ENCODE results near the gene ALAS1. TPM values are rescaled to one million over a fixed set of nuclear protein-coding genes. Genes with fewer than 3 reads are reported as not detected.

Gene ALAS1
- total RNA-seq, 1 donor from 2014 or later, result 38.3 TPM

- H3K4me3 Mint-ChIP-seq (ENCODE audit: unreplicated experiment), result peak overlapping the region; percentile 84
- H3K9me3 Mint-ChIP-seq (ENCODE audit: low read depth), result peaks cover under 1% of the 10 kb centered on the region
- H3K4me1 Mint-ChIP-seq (ENCODE audit: low read depth), result peaks cover 48% of the 10 kb centered on the region
- H3K27ac Mint-ChIP-seq (ENCODE audit: unreplicated experiment), result peak overlapping the region; percentile 93
- H3K27me3 Mint-ChIP-seq (ENCODE audit: low read depth), result no peaks in the 10 kb centered on the region
- peaks cover 8% of the 10 kb centered on the region for H3K36me3 Mint-ChIP-seq (ENCODE audit: low read depth)
- DNase-seq (ENCODE audit: low spot score), result no peak
- no peak for TF ChIP-seq CTCF (IDR thresholded peaks at IDR 0.05)
Measured at GRCh38 chr3:52238193-52238760, 40.3 kb downstream of the ALAS1 start.

- no peaks in the 10 kb centered on the region for H3K27me3 Mint-ChIP-seq (ENCODE audit: low read depth)
- peaks cover 53% of the 10 kb centered on the region for H3K4me1 Mint-ChIP-seq (ENCODE audit: low read depth)
- peak within 1 kb of the TSS; percentile 84 for H3K4me3 Mint-ChIP-seq (ENCODE audit: unreplicated experiment)
- peaks cover 3% of the 10 kb centered on the region for H3K36me3 Mint-ChIP-seq (ENCODE audit: low read depth)
- H3K9me3 Mint-ChIP-seq (ENCODE audit: low read depth), result peaks cover 3% of the 10 kb centered on the region
- peak; percentile 92 for DNase-seq (ENCODE audit: low spot score)
- peak; percentile 74 for TF ChIP-seq CTCF (IDR thresholded peaks at IDR 0.05)
- H3K27ac Mint-ChIP-seq (ENCODE audit: unreplicated experiment), result peak within 1 kb of the TSS; percentile 94
Measured at GRCh38 chr3:52238761-52239701, 41.1 kb downstream of the ALAS1 start, which contains the start of gene TWF2. TWF2 (minus strand) TSS chr3:52239158; CDS start chr3:52239016, 142 bp downstream.

GRCh38 chr3:52240059-52240885 is 42.3 kb downstream of the ALAS1 start:
- Mint-ChIP-seq H3K4me1 (ENCODE audit: low read depth) (peaks cover 65% of the 10 kb centered on the region), H3K4me3 (ENCODE audit: unreplicated experiment) (peak overlapping the region; percentile 84)
- peak; percentile 29 for DNase-seq (ENCODE audit: low spot score)

GRCh38 chr3:52240886-52241370 is 43.0 kb downstream of the ALAS1 start:
- no peak for DNase-seq (ENCODE audit: low spot score)
- Mint-ChIP-seq H3K4me3 (ENCODE audit: unreplicated experiment) (no peak overlapping the region), H3K9me3 (ENCODE audit: low read depth) (peaks cover 3% of the 10 kb centered on the region), H3K4me1 (ENCODE audit: low read depth) (peaks cover 60% of the 10 kb centered on the region), H3K27me3 (ENCODE audit: low read depth) (no peaks in the 10 kb centered on the region), H3K36me3 (ENCODE audit: low read depth) (no peaks in the 10 kb centered on the region), H3K27ac (ENCODE audit: unreplicated experiment) (peak overlapping the region; percentile 94)
- no peak for TF ChIP-seq CTCF (IDR thresholded peaks at IDR 0.05)

More at GRCh38 chr3:52240059-52240885, 42.3 kb downstream of the ALAS1 start:
- Mint-ChIP-seq H3K9me3 (ENCODE audit: low read depth) (peaks cover 3% of the 10 kb centered on the region), H3K27ac (ENCODE audit: unreplicated experiment) (peak overlapping the region; percentile 94), H3K27me3 (ENCODE audit: low read depth) (no peaks in the 10 kb centered on the region), H3K36me3 (ENCODE audit: low read depth) (no peaks in the 10 kb centered on the region)
- no peak for TF ChIP-seq CTCF (IDR thresholded peaks at IDR 0.05)

Data from chondrocyte (in vitro differentiated cells).